NCI-H1105 treated with DMSO at 0.1 percent for 48 hours (cell line): Measurements from ENCODE around the gene SVEP1.

Experiments used
- DNase-seq: peaks from one replicate; lab custom pipeline; 2025; lab: John Stamatoyannopoulos, UW

SVEP1 gene

DNA sequence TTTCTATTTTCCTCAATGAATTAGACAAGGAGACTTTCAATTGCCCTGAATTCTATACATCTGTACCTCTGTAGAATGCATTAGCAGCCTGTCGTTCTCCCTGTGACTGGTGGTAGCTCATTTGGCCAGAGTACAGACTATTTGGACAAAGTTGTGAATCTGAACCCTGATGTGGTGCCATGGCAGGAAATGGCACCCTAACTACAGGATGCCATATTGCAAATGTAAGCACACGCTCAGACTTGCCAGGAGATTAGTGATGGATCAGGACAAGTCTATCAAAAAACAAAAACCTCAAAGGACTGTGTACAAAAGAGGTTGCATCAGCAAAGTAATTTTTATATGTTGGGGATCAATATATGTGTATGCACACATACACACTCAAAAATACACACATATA, 58.3 kb downstream of the SVEP1 start:
- peak; percentile 15 for DNase-seq

DNA sequence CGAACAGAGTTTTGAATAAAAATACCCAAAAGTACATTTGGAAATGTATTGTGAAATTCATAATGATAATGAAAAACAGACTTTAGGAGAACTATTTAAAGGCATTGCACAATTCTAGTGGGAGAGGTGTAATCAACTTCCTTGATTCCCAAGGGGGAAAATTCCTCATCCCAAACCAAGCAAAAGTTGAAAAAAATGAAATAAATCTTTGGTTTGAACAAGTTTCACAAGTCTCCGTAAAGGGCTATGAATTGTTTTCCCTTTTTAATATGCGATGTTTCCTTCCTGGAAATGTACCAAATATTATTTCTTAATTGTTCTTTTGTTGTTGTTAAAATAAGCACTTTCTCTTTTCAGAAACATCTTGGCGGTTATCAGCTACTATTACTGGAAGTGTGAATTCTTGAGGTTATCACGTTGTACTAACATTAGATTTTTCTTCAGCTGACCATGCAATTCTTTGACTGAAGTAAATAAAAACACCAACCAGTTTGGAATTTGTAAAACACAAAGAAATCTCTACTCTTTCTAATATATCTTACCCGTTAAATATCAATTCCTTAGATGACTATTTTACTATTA, 59.3 kb downstream of the SVEP1 start:
- DNase-seq: no peak

DNA sequence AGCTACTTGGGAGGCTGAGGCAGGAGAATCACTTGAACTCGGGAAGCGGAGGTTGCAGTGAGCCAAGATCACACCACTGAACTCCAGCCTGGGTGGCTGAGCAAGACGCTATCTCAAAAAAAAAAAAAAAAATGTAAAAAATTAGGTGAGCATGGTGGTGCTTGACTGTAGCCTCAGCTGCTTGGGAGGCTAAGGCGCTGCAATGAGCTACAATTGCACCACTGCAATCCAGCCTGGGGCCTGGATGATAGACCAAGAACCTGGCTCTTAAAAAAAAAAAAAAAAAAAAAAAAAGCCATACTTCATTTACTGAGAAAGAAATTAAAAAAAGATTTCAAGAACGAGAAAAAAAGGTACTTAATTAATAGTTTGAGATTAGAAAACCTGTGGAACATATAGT, 62.1 kb downstream of the SVEP1 start:
- DNase-seq: no peak

DNA sequence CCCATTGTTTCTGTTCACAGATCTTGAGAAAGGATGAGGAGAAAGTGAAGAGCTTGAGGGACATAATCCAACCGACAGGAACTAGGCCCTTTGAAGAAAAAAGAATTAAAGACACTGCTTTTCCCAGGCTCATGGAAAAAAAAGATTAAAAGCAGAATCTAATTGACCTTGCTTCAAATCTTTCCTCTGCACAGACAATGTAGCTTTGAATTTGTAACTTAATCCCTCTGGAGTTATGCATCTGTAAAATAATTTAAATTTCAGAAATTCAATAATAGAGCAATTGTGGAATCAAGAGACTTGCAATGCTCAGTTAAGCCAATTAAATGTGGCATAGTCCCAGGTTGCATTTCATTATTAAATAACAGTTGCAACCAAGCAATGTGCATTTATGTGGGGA, 64.6 kb downstream of the SVEP1 start:
- no peak for DNase-seq

DNA sequence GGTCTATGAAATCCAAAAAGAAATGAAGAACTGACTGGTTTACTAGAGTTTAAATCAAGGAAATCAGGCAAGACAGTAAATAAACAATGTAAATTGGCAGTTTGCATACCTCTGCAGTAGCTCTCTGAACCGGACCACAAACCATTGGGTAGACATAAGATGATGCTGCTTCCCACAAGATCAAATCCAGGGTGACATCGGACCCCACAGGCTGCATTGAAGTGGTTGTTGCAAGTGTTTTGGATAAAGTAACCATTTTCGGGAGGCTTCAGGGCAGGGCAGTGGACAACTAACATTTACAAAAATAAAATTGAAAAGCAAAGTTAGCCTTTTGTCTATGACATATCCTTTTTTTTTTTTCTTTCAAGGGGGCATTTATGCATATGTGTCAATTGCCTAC, 66.7 kb downstream of the SVEP1 start:
- DNase-seq: no peak

DNA sequence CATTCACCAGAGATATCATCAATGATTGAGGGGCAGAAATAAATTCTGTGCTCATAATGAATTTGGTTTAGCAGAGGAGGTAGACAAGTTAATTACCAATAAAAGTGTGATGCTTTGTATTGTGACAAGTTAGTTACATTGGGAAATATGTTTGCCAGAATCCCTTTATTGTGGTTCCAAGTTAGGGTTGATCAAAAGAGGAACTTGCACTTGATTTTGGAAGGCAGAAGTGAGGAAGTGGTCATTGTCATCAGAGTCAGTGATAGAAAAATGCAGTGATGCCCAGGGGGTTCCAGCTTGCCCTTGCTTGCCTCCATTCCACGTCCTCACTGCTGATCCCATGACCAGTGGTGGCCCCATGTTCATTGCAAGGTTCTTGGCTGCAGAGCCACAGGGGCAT, 69.7 kb downstream of the SVEP1 start:
- no peak for DNase-seq

DNA sequence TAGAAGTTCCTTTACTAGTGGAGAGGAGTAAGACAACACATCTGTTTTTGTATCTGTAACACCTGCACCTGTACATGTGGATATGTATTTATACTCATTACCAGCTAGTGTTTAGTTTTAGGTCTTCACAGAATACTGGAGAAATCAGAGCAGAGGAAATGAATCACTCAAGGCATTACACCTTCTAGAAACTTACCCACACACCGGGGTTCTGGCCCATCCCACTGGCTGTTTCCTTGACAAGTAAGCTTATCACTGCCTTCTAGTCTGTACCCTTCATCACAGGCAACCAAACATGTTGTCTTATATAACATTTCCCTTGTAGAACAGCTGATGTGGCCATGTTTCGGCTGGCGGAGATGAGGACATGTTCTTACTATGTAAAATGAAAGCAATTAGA, 76.7 kb downstream of the SVEP1 start:
- DNase-seq: no peak

DNA sequence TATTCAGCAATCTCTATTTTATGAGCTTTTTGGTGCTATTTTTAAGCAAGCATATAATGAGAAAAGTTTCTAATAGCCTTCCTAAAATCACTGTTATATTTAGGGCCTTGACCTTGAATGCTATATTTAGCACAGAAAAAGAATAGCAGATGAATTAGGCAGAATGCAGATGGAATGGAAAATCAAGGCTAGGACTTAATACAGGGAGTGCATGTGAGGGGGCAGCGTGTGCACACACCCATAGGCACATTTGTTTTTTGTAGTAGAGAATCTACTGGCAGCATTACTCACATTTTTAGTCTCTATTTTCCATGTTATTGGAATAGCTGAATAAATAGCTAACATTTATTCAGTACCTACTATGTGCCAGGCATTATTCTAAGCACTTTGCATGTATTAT, 79.9 kb downstream of the SVEP1 start:
- no peak for DNase-seq

DNA sequence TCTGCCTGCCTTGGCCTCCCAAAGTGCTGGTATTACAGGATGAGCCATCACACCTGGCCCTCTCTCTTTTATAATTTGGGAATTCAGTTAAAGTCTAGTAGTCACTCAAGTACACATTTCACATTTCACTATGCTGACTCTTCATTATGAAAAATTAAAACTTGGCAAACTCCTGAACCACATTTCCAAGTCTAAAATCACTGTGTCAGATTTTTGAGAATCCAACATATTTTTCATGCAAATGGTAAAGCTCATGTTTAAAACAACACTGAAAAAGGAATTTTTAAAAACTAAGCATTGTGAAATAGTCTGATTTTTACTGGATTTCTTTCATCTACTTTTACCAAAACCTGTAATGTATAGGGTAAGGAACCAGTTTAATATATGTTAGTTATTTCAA, 92.3 kb downstream of the SVEP1 start:
- DNase-seq: no peak

DNA sequence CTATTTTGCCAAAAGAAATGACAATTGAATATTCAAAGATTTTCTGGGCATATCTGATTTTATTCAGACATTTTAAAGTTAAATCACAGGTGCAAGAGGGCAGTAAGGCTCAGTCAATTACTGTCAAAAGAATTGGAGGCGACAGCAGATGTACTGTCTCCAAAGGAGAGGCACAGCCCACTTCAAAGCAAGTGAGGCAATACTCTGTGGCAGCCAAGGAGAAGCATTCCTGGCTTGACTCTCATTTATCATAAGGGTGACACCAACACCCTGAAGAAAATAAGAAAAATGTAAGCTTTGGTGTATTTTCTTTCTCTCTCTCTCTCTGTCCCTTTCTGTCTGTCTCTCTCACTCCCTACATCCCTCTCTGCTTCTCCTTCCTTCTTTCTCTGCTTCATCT, 93.3 kb downstream of the SVEP1 start:
- DNase-seq: no peak

DNA sequence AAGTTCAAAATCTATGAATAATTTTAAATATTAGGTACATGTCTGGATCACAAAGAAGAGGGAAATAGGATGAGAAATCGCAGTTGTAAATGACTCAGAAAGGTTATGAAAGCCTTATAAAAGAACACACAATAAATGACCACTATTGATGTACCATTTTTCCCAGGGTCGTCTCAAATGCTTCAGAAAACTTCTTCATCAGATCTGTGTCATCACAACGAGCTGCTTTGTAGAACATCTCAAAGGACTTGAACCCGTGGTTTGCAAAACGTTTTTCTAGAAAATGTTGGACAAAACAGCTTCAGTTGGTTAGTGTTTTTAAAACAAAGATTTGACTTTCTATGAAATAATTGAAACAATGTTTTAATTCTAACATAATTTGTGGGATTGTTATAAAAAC, 100.1 kb downstream of the SVEP1 start:
- no peak for DNase-seq

DNA sequence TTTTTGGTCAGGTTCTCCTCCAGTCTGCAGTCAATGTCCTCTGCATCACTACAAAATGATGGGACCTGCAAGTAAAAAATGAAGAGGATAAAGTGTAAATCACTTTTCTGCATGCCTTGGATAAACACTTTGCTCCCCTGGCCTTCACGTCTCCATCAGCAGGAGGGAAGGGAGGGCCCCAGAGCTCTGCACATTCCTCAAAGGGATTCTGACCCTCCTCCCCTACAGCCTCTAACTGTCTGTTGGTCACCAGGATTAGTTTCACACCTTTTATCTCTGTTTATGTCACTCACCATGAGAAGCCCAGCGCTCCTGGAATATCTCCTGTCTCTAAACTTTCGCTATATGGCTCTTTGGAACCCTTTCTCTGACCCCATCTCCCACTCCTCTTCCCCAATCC, 103.3 kb downstream of the SVEP1 start:
- no peak for DNase-seq

DNA sequence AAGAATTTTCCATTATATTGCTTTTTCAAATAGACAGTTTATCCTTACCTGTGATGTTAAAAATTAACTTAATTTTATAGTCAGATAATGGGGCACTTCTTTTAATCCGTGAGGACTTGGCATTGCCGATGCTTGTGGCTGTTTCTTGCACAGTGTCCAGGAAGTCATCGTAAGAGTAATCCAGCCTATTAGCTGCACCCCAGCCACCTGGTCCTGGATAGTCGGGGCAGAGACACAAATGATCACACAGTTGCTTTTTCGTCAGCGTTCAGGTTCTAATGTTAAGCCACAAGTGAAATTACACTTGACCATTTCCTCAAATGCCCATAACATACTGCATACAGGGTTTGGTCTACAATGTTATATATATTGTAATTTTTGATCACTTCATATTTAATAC, 107.4 kb downstream of the SVEP1 start:
- no peak for DNase-seq

DNA sequence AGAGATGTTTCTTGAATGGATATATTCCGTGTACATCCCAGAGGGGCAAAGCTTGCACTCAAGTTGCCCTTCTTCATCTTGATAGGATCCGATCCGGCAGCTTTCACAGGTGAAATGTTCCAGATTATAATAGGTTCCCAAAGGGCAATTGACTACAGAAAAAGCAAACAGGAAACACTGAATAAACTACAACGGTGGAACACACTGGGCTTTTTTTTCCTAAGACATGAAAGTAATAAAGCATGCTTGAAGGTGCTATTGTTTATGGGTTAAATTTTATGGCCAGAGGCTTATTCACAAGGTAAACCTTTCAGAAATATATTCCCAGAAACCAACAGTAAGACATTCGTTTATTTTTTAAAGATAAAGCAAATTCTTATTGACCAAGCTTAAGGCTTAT, 110.6 kb downstream of the SVEP1 start:
- no peak for DNase-seq

DNA sequence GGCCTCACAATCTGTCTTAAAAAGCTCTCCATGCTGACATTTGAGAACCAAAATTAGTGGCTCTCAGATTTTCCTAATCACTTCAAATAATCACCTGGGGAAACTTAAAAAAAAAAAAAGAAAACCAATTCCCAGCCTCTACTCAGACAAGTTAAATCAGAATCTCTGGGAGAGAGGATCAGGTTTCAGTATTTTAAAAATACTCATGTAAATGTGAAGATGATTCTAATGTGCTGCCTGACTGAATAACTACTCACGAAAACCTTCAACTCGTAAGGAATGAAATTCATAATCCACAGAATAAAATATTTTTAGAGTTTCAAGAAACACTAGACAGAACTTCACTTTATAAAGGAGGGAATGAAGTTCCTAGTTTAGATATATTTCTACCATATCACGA, 114.4 kb downstream of the SVEP1 start:
- no peak for DNase-seq

DNA sequence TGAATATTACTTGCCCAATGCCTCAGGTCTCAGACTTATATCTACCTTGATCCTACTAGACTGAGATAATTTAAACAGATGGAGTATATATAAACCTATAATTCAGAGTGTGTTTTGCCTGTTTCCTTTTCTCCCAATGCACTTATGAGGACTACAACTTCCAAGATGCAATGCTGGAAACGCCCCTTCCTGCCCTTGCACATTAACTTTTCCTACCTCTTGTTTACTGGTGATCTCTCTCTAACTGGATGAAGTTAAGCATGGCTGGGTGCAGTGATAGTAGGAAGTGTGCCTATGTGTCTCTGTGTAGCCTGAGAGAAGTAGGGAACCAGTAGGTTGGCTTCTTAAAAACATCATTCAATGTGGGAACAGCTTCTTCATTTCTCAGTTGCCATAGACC, 115.2 kb downstream of the SVEP1 start:
- DNase-seq: no peak

DNA sequence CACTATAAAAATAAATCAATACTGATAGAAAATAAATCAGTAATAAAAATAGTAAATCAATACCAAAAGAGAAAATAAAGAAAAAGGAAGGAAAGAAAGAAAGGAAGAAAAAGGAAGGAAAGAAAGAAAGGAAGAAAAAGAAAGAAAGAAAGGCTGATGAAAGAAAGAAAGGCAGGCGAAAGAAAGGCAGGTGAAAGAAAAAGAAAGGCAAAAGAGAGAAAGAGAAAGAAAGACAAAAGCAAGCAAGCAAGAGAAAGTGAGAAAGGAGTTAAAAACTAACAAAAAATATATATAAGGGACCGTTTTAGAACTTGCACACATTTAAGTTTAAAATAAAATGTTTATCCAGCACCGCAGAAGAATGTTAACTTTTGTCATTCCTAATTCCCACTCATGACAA, 116.0 kb downstream of the SVEP1 start:
- DNase-seq: no peak

DNA sequence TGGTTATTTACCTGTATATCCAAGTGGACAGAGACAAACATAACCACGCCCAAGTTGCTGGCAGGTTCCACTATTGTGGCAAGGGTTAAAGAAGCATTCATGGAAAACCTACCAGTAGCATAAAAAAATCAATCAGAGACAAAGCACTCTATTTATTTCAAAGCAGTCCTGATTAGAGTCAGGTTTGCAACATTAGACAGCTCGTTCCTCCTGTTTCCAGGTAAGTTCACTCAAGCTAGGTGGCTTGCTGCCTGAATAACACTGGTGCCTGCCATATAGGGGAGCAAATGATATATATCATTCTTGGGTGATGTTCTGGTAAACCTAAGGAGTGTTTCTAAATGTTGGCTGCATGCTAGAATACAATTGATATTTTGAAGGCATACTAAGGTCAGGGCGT, 122.3 kb downstream of the SVEP1 start:
- DNase-seq: no peak

DNA sequence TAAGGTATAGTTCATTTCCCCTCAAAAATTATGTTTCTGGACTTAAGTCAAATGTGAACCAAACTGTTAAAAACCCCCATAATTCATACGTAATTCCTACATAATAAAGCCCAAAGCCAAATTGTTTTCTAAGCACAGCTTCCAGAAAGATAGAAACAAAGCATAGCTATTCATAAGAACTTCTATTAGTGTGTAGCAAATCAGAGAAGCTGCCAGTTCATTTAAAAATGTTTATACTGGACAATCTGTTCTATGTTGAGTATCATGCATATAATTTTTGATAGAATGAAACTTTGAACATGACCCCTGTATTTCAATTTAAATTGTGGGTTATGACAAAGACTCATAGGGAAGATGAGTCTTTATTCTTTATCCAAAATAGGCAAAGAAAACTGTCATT, 122.9 kb downstream of the SVEP1 start:
- DNase-seq: no peak

DNA sequence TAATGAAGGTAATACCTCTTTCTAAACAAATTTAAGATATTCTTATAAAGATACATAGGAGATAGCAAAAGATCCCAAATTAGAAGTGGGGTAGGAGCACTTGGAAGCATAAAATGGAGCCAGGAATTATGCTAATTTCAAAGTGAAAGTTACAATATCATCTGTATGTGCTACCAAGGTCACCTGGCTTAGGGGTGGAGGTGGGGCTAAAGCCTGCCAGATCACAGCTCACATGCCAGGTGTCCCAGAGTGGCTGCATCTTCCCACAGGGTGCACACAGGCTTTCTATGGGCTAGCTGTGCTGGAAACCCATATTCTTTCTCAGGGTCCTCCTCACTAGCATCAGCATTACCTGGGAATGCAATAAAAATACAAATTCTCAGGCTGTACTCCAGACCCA, 123.7 kb downstream of the SVEP1 start:
- no peak for DNase-seq

DNA sequence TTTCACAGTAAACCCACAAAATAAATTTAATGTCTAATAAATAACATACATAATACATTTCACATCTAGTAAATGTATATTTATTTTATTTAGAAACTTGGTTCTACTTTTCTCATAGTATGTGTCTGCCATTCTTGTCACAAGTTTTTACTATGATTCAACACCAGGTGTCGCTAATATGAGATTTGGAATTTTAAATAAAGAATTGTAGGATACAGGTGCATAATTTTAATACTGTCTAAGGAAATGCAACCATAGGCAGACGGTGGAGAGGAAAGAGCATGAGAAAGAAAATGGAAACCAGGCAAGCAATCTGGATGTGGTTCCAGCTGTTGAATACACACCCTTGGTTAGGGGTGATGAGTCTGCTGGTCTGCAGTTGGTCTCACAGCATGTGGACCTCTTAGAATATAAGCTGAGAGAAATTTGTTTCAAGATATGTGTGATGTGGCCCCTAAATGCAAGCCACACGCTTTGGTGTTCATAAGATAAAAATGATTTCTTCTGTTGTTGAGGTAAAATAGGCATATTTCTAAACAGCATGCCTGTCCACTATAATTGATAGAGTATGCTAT, 127.2 kb downstream of the SVEP1 start:
- no peak for DNase-seq

DNA sequence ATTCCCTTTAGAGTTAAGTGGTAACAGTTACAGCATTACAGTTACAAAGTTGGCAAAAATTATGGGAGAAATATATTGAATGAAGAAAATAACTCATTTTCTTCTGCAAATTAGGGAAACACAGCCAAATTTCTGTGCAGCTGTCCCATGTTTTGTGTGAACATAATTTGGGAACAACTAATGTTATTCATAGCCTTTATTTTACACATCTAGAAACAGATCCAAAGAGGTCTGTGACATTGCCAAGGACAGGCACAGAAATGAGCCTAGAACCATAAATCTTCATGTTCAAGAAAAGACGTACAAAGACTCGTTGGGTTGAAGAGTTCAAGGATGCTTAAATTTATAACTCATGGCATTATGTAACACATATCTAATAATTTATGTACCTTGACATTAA, 127.8 kb downstream of the SVEP1 start:
- DNase-seq: no peak

DNA sequence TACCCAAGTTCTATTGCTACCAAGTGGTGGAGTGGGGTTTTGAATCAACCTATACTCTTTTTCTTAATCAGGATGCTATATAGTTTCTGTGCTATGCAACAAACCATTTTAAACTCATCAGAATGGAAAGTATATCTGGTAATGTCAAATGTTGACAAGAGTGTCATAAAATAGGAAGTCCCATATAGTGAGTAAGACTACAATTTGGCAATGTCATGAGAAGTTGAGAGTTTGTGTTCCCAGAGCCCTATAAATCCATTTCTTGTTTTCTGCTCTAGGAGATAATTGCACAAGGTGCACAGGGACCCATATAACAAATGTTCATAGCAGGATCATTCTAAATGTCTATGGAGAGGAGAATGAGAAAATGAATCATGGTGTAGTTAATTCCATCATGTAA, 132.1 kb downstream of the SVEP1 start:
- no peak for DNase-seq

DNA sequence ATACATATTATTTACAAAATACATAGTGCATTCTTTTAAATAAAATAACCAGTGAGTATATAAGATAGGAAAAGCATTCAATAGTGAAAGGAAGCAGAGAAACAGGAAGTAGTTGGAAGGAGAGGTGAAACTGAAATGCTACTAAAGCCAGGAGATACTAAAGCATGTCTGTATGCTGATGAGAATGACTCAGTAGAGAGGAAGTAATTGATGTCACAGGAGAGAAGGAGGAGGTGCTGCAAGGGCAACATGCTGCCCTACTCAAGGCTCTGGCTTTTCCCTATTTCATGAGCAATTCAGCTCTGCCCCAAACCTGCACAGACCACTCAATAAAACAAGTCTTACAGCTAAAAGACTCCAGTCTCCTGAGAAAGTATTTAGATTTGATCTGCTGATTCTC, 133.4 kb downstream of the SVEP1 start:
- no peak for DNase-seq

DNA sequence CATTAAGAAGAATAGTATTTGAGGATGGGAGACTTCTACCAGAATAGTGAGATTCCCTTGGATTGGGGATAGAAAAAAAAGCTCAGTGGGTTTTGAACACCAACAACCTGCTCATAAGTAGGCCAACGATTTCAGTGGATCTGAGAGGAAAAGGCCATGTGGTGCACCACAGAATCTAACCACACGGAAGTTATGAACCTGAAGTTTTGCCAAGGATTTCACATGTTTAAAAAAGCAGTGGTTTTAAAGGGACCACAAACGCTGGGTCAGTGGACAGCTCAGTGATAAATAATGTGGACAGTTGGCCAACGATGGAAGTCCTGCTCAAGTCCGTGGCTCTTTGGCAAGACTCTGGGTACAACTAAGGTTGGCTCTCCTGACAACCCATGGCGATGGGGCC, 134.6 kb downstream of the SVEP1 start:
- no peak for DNase-seq
